ENCODE results near the gene TPP1.

TPP1 gene

GRCh38 chr11:6612213-6613041, 6.8 kb downstream of the TPP1 start, which contains the start of gene TAF10:
TSS of gene TAF10 (minus strand) at chr11:6612216. CDS start at chr11:6612189, 27 bp downstream.
- peak; percentile 80 to 89 for DNase-seq (ENCODE audit: low read depth in 2 of 2, low spot score in 1 of 2)

- DNase-seq (ENCODE audit: low read depth in 2 of 2, low spot score in 1 of 2): no peak
Observed at GRCh38 chr11:6611963-6612212, 7.3 kb downstream of the TPP1 start.

DNA sequence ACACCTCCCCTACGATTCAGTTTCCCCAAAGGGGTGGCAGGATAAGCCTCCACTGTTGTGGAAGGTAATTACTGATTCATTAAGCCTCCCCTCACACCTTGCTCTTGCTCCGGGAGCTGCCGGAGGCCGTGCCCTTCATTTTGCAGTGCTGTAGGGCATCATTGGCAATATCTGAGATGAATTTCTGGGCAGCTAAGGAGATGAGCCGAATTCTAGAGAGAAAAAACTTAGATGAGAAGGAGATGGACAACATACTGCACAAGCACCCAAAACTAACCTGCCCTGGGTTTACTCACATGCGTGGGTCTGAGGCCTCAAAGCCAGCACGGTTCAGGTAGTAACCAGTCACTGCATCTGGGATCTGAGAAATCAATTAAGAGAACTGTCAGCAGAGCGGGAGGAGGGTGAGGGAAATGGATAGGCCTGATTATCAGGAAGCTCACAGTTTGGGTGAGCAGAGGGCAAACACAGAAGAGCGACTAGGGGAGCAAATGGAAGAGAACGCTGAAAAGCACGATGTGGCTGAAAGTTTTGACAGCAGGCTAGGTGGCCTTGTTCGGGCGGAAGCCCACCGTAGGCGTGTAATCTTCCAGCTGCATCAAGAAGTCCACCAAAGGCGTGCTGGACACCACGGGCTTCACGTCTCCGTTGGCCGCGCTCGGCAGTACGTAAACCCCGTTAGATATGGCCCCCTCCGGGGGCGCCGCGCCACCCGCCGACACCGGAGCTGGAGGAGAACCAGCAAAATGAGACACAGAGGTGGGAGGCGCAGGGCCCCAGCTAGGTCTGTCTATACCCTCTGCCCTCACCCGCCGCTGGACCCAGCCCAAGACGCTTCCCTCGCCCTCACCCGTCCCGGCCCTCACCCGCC, 7.9 kb downstream of the TPP1 start:
- DNase-seq (ENCODE audit: low read depth in 2 of 2, low spot score in 1 of 2): peak in 1 of 2 donors; percentile 16

GRCh38 chr11:6610591-6610990, 8.6 kb downstream of the TPP1 start:
- DNase-seq (ENCODE audit: low read depth in 2 of 2, low spot score in 1 of 2): no peak

DNA sequence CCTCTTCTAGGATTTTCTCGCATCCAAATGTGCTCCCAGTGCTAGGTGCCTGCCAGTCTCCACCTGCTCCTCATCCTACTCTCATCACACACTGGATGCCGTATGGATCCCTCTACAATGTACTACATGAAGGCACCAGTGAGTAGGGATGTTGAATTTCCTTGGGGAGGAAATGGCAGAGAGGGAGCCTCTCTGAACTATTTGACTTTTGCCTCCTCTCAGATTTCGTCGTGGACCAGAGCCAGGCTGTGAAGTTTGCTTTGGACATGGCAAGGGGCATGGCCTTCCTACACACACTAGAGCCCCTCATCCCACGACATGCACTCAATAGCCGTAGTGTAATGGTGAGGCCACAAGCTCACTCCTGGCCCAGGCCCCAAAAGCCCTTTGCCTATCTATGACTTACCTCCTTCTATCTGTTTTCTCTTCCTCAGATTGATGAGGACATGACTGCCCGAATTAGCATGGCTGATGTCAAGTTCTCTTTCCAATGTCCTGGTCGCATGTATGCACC, 9.7 kb downstream of the TPP1 start:
- DNase-seq (ENCODE audit: low read depth in 2 of 2, low spot score in 1 of 2): no peak

DNA sequence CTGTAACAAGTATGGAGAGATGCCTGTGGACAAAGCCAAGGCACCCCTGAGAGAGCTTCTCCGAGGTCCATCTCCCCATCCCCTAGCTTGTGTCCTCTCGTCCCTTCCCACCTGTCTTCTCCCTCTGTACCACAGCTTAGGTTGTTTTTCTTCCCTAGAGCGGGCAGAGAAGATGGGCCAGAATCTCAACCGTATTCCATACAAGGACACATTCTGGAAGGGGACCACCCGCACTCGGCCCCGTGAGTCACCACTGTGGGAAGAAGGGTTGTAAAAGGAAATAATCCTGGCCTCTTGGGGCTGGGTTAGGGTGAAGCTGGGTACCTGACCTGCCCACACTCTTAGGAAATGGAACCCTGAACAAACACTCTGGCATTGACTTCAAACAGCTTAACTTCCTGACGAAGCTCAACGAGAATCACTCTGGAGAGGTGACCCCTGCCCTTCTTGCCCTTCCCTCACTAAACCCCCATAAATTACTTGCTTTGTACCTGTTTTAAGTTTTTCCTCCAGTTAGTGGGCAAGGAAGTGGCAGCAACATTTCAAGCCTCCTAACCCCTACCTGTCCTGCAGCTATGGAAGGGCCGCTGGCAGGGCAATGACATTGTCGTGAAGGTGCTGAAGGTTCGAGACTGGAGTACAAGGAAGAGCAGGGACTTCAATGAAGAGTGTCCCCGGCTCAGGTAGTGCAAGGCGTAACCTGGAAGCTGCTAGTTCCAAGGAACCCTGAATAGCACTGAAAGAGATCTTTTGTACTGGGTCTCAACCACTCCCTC, 10.3 kb downstream of the TPP1 start:
- DNase-seq (ENCODE audit: low read depth in 2 of 2, low spot score in 1 of 2): no peak

DNA sequence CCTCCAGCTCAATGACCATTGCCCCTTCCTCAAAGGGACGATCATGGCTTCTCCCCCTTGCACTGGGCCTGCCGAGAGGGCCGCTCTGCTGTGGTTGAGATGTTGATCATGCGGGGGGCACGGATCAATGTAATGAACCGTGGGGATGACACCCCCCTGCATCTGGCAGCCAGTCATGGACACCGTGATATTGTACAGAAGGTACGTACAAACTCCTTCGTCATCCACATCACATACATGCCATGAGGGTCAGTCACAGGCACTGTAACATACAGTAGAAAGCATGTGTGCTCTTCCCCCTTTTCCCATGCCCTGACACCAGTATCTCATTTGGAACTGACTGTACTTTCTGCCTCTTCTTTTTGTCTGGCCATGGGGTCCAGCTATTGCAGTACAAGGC, 11.2 kb downstream of the TPP1 start:
- no peak for DNase-seq (ENCODE audit: low read depth in 2 of 2, low spot score in 1 of 2)

GRCh38 chr11:6607190-6607795, 11.9 kb downstream of the TPP1 start:
- DNase-seq (ENCODE audit: low read depth in 2 of 2, low spot score in 1 of 2): no peak

DNA sequence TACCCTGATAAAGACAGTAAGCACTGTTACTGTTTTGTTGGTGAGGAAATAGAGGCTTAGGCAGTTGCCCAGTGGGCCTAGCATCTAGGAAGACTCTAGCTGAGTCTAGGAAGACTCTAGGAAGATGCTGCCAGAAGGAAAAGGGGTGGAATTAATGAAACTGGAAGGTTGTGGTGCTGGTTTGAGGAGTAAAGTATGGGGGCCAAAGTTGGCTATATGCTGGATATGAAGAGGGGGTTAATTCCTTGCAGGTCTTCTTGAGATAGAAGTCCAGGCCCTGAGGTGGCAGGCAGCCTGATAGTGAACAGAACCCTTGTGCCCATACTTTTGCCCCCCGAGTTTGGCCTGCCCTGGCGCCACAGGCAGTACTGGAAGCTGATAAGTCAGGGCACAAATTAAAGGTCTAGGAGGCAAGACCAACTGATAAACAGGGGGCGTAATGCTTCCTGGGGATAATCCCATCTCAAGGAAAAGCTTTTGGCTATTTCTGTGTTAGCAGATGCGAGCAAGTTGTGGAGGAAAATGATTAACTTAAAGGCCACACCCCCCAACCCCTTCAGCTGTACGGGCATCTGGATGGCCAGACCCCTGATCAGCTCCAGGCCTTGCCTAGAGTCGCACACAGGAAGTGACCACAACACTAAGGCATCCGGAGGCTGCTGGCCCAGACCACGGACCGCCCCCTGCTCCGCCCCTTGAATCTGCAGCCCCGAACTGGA, 12.6 kb downstream of the TPP1 start:
- DNase-seq (ENCODE audit: low read depth in 2 of 2, low spot score in 1 of 2): peak in 1 of 2 donors; percentile 21

DNA sequence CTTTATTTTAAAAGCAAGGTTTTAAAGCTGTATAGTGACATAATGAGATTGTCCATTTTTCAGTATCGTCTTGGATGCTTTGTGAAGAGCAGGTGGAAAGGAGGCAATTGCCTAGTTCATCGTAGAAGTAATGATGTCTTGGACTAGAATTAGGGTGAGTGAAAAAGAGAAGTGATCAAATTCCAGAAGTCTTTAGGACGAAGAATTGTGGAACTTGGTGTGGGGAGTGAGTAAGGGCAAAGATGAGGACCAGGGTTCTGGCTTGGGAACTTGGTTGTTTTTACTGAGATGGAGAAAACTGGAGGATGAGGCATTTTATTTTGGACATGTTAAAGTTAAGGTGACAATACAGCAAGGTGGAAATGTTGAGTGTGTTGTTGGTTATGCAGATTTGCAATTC, 14.4 kb downstream of the TPP1 start:
- DNase-seq (ENCODE audit: low read depth in 2 of 2, low spot score in 1 of 2): no peak

GRCh38 chr11:6604081-6604626, 15.1 kb downstream of the TPP1 start:
- DNase-seq (ENCODE audit: low read depth in 2 of 2, low spot score in 1 of 2): peak in 1 of 2 donors; percentile 19

DNA sequence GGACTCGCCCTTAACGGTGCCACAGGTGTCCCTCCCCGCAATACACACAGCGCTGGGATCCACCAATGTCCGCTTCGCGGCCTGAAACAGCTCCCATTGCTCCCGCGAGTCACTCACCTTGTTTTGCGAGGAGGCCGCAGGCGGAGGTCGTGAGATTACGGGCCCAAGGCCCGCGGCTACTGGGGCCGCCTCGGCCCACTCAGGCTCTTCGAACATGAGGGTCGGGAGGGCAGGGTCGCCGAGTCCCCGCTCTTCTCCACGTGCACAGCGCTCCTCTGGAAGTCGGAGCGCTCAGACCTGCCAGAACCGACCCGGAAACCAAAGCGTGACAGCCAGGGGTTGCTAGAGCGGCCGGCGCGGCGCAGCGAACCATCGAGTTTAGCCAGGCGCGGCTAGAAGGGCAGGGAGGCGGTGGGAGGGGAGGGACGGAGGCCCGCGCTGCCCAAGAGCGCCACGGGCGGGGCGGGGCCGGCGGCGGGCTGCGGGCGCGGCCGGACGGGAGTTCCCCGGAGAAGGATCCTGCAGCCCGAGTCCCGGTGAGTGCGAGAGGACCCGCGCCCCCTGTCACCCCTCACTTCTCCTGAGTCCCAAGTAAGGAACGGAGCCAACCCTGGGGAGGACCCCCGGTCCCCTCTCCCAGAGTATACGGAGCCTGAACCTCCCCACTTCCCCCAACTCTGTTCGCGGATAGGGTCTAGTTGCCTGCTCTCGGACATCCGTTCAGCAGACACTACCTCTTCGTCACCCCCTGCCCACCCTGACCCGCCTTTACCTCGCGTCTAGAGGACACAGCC, 15.7 kb downstream of the TPP1 start, which contains the start of the genes ILK and RRP8:
Gene ILK, plus strand, starts transcription at position 488 of the 794 bp plus-strand sequence. CDS start 498 bp downstream, outside the sequence.
Gene RRP8, minus strand, starts transcription at position 330 of the 794 bp plus-strand sequence. Its CDS starts 114 bp downstream, at position 216.
- DNase-seq (ENCODE audit: low read depth in 2 of 2, low spot score in 1 of 2): peak; percentile 52 to 75

- DNase-seq (ENCODE audit: low read depth in 2 of 2, low spot score in 1 of 2): no peak
Observed at GRCh38 chr11:6602096-6602940, 16.9 kb downstream of the TPP1 start.

- no peak for DNase-seq (ENCODE audit: low read depth in 2 of 2, low spot score in 1 of 2)
Observed at GRCh38 chr11:6601041-6601461, 18.2 kb downstream of the TPP1 start.

DNA sequence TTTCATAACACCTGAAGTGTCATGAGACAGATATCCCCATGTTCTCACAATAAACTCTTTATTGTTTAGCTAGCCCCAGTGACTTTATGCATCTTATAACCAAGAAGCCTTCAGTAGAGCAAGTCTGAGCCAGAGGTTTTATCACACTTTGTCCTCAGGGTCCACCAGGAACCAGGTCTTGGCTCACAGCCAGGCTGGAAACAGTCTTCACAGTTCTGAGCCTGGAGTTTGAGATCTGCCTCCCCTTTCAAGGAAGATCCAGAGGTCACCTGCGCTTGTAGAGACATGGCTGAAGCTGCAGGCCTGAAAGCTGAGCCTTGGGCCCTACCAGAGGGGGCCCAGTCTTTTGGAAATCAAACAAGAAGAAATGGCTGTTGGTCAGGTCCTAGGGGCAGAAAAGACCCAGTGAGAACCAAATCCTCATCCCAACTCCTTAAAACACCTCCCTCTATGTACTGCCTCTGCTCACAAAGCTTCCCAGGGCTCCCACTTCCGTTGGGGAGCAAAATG, 19.3 kb downstream of the TPP1 start:
- DNase-seq (ENCODE audit: low read depth in 2 of 2, low spot score in 1 of 2): no peak

GRCh38 chr11:6599449-6599848, 19.8 kb downstream of the TPP1 start:
- no peak for DNase-seq (ENCODE audit: low read depth in 2 of 2, low spot score in 1 of 2)

- DNase-seq (ENCODE audit: low read depth in 2 of 2, low spot score in 1 of 2): no peak
Observed at GRCh38 chr11:6598555-6598954, 20.7 kb downstream of the TPP1 start.
